KMS-11 (cell line): ENCODE data around the gene IFNAR1.

Experiments
- H2AFZ ChIP-seq: fragments of 200-600 bp; sonication (generic); 2 replicates; pipeline ENCODE4 v1.6.1; 2016; ENCODE audit warnings: antibody characterized with exemption, mixed run types, low read depth
- H3K27ac ChIP-seq: fragments of 200-600 bp; sonication (generic); 2 replicates; pipeline ENCODE4 v1.6.1; 2016; ENCODE audit warnings: mild to moderate bottlenecking, mixed run types
- H3K27me3 ChIP-seq: fragments of 200-600 bp; sonication (generic); 2 replicates; pipeline ENCODE4 v1.6.1; 2017; ENCODE audit warnings: mild to moderate bottlenecking, low read depth, mixed run types, moderate library complexity; ENCODE audit not compliant: insufficient read depth
- H3K36me3 ChIP-seq: fragments of 200-600 bp; sonication (generic); 2 replicates; pipeline ENCODE4 v1.6.1; 2017; ENCODE audit warnings: mild to moderate bottlenecking, mixed run types; ENCODE audit not compliant: insufficient read depth
- H3K4me1 ChIP-seq: fragments of 200-600 bp; sonication (generic); 2 replicates; pipeline ENCODE4 v1.6.1; 2016; ENCODE audit warnings: mild to moderate bottlenecking, low read depth, mixed run types; ENCODE audit not compliant: poor library complexity, severe bottlenecking
- H3K4me2 ChIP-seq: fragments of 200-600 bp; sonication (generic); 2 replicates; pipeline ENCODE4 v1.7.0; 2016; ENCODE audit warnings: mild to moderate bottlenecking, mixed run types
- H3K4me3 ChIP-seq: fragments of 200-600 bp; sonication (generic); IDR thresholded peaks from 2 replicates; pipeline ENCODE4 v1.6.1; 2017; ENCODE audit warnings: low read depth, low read length, mixed read lengths; ENCODE audit not compliant: insufficient read depth
- H3K79me2 ChIP-seq: fragments of 200-600 bp; sonication (generic); 2 replicates; pipeline ENCODE4 v1.6.1; 2016; ENCODE audit warnings: low read depth, mixed run types; ENCODE audit not compliant: insufficient read depth
- H3K9ac ChIP-seq: fragments of 200-600 bp; sonication (generic); 2 replicates; pipeline ENCODE4 v1.6.1; 2016; ENCODE audit warnings: mild to moderate bottlenecking, mixed run types
- H4K20me1 ChIP-seq: fragments of 200-600 bp; sonication (generic); 2 replicates; pipeline ENCODE4 v1.6.1; 2016; ENCODE audit warnings: mild to moderate bottlenecking, mixed run types; ENCODE audit not compliant: insufficient read depth
- TF ChIP-seq, protein P1 (sequence below): fragments of 200-600 bp; sonication (generic); conservative IDR thresholded peaks from 2 replicates; pipeline ENCODE4 v1.6.1; 2017; ENCODE audit warnings: low read depth, mild to moderate bottlenecking, antibody characterized with exemption, low read length, moderate library complexity, mixed read lengths

Gene IFNAR1

DNA sequence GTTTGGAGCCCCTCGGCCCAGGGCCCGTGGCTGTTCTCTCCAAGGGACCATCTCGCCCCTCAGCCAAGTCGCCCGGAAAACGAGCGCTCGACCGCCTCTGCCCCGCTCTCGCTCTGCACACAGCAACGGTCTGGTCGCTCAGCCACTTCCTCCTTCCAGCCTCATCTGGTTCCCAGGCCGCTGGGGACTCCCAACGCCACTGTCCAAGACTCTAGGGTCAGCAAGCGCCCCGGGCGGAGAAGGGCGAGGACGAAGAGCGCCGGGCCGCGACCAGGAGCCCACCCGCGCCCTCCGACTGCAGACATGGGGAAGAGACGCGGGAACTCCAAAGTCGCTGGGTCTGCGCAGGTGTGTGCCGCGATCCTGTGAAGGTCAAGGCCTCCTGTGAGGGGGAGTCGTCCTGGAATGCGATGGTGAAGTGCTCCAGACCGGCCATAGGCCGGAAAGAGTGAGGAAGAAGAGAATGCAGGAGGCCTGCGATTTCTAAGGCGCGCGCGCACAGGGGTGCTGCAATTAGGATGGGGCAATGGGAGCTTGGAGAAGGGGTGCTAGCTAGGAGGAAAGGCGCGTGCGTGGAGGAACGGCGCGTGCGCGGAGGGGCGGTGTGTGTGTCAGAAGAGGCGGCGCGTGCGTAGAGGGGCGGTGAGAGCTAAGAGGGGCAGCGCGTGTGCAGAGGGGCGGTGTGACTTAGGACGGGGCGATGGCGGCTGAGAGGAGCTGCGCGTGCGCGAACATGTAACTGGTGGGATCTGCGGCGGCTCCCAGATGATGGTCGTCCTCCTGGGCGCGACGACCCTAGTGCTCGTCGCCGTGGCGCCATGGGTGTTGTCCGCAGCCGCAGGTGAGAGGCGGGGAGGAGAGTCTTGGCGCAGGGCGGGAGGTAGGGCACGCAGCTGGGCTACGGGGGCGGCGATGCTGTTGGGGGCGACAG is at the start of gene IFNAR1:
Gene IFNAR1, plus strand, starts transcription at position 680 of the 931 bp plus-strand sequence. Its CDS starts 86 bp downstream, at position 766.
- H3K4me2 ChIP-seq = peak within 1 kb of the TSS; percentile 84
- H3K27me3 ChIP-seq = no peaks in the 10 kb centered on the region
- H3K4me3 ChIP-seq = peak within 1 kb of the TSS; percentile 62
- TF ChIP-seq, protein P1, sequence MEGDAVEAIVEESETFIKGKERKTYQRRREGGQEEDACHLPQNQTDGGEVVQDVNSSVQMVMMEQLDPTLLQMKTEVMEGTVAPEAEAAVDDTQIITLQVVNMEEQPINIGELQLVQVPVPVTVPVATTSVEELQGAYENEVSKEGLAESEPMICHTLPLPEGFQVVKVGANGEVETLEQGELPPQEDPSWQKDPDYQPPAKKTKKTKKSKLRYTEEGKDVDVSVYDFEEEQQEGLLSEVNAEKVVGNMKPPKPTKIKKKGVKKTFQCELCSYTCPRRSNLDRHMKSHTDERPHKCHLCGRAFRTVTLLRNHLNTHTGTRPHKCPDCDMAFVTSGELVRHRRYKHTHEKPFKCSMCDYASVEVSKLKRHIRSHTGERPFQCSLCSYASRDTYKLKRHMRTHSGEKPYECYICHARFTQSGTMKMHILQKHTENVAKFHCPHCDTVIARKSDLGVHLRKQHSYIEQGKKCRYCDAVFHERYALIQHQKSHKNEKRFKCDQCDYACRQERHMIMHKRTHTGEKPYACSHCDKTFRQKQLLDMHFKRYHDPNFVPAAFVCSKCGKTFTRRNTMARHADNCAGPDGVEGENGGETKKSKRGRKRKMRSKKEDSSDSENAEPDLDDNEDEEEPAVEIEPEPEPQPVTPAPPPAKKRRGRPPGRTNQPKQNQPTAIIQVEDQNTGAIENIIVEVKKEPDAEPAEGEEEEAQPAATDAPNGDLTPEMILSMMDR = no peak
- H3K4me1 ChIP-seq = peaks cover 40% of the 10 kb centered on the region
- peaks cover 45% of the 10 kb centered on the region for H3K79me2 ChIP-seq
- no peaks in the 10 kb centered on the region for H4K20me1 ChIP-seq
- peak within 1 kb of the TSS; percentile 95 for H2AFZ ChIP-seq
- H3K9ac ChIP-seq = peak within 1 kb of the TSS; percentile 75
- peak within 1 kb of the TSS; percentile 80 for H3K27ac ChIP-seq
- no peaks in the 10 kb centered on the region for H3K36me3 ChIP-seq

DNA sequence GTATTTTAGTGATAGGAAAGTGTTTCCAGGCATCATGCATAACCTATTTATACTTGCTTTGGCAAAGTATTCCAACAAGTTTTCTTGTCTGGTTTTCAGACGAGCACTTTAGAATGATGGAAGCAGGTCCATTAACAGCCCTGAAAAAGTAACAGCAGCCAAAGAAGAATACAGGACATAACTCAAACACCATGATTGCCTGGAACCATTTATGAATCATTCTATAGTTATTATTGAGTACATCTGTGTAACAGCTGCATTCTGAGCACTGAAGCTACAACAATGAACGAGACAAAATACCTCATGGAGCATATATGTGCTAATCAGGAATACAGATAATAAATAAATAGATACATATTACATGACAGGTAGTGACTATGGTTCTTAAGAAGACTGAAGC is 46.0 kb upstream of the IFNAR1 start:
- H3K9ac ChIP-seq = no peak overlapping the region
- H3K36me3 ChIP-seq = no peaks in the 10 kb centered on the region
- H3K27me3 ChIP-seq = no peaks in the 10 kb centered on the region
- no peak overlapping the region for H3K4me3 ChIP-seq
- TF ChIP-seq, protein P1 = no peak
- no peaks in the 10 kb centered on the region for H4K20me1 ChIP-seq
- H2AFZ ChIP-seq = no peak overlapping the region
- H3K4me2 ChIP-seq = no peak overlapping the region
- H3K4me1 ChIP-seq = no peaks in the 10 kb centered on the region
- no peak overlapping the region for H3K27ac ChIP-seq
- no peaks in the 10 kb centered on the region for H3K79me2 ChIP-seq

DNA sequence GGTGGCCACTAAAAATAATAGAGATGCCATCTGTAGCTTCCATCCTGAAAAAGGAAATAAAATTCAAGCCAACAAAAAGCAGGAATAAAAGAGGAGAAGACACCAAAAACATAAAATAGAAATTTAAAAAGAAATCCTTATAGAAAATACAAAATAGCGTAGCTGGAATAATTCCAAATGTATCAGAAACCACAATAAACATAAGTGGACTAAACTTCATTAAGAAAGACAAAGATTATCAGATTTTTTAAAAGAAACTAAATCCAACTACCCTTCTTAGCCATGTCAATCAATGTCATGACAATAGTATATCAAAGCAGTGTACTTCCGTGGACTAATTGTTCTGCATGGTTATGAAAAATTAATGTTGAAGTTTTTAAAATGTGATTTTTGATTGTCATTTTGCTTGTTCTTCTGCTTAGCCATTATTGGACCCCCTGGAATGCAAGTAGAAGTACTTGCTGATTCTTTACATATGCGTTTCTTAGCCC is 45.4 kb upstream of the IFNAR1 start:
- no peak overlapping the region for H2AFZ ChIP-seq
- no peak overlapping the region for H3K4me3 ChIP-seq
- TF ChIP-seq, protein P1 = no peak
- H4K20me1 ChIP-seq = no peaks in the 10 kb centered on the region
- H3K79me2 ChIP-seq = no peaks in the 10 kb centered on the region
- no peaks in the 10 kb centered on the region for H3K4me1 ChIP-seq
- no peak overlapping the region for H3K27ac ChIP-seq
- H3K9ac ChIP-seq = no peak overlapping the region
- no peak overlapping the region for H3K4me2 ChIP-seq
- no peaks in the 10 kb centered on the region for H3K36me3 ChIP-seq
- H3K27me3 ChIP-seq = no peaks in the 10 kb centered on the region

DNA sequence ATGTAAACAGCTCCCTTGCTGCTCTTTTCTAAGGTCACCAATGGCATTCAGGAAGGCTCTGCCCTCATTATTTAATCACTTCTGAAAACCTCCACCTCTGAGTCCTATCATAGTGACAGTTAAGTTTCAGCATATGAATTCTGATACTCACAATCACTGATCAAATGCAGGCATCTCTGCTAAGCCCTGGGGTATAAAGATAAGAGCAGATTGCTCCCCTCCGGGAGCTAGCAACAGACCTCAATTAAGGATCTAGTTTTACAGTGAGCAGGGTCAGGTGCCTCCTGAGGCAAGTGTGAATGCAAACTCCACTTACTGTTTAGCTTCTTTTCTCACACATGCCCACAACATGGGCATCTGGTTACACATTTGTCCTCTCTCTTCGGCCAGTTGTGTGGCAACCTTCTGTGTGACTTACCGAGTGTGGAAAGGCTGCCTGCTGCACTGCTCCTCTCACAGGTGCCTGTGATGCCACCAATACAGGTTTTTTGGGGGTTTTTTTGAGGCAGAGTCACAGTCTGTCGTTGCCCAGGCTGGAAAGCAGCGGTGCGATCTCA is 43.6 kb upstream of the IFNAR1 start:
- Histone ChIP-seq H4K20me1 (no peaks in the 10 kb centered on the region), H3K36me3 (no peaks in the 10 kb centered on the region), H3K27me3 (no peaks in the 10 kb centered on the region), H2AFZ (no peak overlapping the region), H3K4me2 (no peak overlapping the region), H3K27ac (no peak overlapping the region), H3K9ac (no peak overlapping the region), H3K4me1 (no peaks in the 10 kb centered on the region), H3K4me3 (no peak overlapping the region), H3K79me2 (no peaks in the 10 kb centered on the region)
- TF ChIP-seq, protein P1 = no peak
